NCI-H510A treated with DMSO at 0.1 percent for 48 hours (cell line): Measurements from ENCODE around the gene NOX4.
"Not testable (repeated sequence)": the region's sequence is repeated elsewhere in the genome, so short reads cannot be mapped to it uniquely, and the experiment has no call there.

Experiments used
- DNase-seq: peaks from one replicate; lab custom pipeline; 2025; lab: John Stamatoyannopoulos, UW

Gene NOX4

DNA sequence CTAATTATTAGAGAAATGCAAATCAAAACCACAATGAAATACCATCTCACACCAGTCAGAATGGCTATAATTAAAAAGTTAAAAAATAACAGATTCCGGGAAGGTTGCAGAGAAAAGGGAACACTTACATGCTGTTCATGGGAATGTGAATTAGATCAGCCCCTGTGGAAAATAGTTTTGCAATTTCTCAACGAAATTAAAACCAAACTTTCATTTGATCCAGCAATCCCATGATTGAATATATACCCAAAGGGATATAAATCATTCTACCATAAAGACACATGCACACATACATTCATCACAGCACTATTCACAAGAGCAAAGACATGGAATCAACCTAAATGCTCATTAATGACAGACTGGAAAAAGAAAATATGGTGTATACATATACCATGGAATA lies 32.5 kb downstream of the NOX4 start:
- DNase-seq = no peak

DNA sequence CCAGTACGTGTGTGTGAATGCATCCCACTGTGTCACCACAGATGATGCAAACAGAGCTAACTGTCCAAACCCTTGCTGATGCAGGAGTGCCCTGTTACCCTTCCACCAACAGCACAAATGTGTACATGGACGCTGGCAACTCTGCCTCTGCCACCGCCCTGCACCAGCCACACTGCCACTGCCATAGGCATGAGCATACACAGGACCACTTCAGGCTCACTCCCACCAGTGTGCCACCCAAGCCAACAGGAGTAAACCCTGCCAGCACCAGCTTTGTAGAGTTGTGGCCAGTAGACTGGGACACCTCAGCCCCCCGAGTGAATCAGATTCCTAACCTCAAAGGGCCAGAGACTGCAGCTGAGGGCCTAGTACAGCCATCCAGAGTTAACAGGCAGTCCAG lies 34.0 kb downstream of the NOX4 start:
- DNase-seq = no peak

DNA sequence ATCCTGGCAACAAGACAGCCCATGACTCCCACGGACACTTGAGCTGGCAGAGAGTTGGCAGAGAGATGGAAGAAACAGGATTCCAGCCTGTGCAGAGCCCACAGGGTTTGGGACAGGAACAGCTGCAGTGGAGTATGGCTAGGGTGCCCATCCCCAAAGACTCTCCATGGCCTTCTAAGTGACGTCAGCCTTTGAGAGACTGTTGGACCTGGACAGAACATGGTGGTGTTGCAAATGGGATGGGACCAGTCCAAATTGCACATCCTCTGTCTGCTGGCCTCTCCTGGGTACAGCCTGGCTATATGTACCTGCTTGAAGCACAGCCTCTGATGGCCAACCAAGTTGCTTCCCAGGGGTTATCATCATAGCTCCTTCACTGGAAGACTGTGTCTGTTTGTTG lies 34.5 kb downstream of the NOX4 start:
- no peak for DNase-seq

DNA sequence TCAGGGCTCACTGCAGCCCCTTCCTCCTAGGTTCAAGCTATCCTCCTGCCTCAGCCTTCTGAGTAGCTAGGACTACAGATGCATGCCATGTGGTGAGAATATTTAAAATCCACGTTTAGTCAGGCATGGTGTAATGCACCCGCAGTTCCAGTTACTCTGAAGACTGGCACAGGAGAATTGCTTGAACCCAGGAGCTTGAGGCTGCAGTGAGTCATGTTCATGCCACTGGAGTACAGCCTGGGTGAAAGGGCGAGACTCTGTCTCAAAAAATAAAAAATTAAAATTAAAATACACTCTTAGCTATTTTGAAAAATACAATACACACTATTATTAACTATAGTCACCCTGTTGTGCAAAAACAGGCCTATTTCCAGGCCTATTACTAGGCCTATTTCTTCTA lies 38.4 kb downstream of the NOX4 start:
- DNase-seq = no peak

DNA sequence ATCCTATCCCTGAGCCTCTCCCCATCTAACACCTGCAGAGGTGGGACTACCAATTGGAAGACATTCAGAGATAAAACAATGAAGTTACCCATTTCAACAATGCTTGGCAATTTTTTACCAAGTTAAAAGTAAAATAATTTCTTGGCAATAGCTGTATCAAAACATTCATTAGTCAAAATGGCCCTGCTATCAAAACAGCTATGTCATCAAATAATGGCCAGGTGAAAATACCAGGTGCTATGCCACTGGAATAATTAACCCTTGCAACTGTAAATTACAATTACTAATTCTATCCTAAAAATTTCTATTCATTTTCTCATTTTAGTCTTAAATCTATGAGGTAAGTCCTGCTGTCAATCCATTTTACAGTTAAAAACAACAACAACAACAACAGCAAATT lies 43.3 kb downstream of the NOX4 start:
- DNase-seq = no peak

DNA sequence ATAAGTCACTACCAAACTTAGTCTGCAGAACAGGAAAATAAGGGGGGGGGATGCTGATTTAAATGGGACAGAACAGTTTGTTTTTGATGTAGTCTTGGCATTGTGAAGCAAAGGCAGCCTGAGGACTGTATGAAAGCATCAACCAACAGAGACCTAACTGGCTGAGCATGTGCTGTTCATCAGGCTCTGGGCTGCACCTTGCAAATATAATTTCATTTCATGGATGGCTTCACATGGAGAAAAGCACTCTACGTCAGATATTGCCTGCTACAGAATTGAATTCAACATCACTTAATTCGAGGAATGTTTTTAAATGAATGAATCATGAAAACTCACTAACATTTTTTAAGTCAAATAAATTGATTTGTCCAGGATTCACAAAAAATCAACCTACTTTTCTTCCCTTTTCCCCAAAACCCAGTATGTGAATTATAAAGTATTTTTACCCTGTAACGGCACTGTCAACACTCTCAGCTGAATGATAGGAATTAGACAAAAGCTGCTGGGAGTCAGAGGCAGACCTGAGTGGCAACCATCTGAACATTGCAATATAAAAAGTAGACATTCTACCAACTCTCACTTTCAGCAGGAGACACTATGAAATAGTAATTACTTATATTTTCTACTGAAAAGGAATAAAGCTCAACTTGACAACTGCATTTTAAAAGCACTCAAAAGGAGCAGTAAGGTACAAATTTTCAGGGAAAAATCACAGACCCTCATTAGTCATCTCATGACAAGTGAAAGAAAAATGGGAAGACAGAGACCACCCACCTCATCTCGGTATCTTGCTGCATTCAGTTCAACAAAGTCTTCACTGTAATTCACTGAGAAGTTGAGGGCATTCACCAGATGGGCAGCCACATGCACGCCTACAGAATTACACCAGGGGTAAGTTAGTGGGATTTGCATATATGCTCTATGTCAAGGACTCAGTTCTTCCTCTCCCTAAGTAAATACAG lies 47.5 kb downstream of the NOX4 start:
- DNase-seq = no peak

DNA sequence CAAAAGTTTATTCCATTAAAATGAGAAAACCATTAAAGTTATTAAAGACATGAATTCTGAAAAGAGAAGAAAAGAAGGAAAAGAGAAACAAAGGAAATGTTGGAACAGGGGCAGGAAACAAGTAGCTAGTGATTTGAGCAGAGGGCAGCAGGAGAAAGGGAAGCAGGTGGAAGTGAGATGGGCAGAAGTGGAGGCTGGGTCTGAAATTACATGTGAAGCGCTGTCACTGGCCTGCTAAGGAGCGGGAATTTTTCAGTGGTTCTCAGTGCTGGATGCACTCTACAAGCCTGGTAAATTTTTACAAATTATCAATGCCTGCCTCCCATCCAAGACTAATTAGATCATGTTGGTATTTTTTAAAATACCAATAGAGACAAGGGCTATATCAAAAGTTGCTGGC lies 48.4 kb downstream of the NOX4 start:
- no peak for DNase-seq

DNA sequence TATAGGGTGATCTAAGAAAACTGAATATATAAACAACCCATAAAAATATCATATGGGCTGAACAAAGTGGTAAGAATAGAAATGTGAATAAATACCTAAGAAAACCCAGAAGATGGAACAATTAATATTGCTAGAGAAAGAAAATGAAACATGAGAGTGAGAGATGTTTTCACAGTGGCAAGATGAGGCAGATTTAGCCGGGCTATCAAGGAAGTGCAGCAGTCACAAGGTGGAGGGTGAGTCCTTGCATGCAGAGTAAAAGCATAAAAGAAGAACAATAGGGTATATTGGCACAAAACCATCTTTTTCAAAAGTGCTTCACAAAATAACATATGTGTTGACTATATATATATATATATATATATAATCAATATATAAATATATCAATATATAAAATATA lies 49.6 kb downstream of the NOX4 start:
- no peak for DNase-seq

DNA sequence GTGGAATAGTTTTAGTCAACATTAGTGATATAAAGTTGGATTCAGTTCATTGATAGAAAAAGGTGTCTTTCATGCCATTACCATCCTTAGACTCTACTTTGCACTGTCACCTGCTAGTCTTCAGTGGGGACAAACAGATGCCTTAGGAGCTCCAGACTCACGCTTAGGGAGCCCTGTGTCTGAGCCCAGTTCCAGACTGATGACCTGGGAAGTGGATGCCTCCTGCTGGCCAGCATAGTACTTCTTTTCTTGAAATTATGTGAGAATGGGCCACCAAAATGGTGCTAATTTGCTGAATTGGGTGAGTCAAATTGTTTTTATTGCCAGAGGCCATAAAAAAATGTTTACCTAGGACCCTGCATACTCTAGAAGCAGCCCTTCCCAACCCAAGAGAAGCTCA lies 53.9 kb downstream of the NOX4 start:
- DNase-seq = no peak

DNA sequence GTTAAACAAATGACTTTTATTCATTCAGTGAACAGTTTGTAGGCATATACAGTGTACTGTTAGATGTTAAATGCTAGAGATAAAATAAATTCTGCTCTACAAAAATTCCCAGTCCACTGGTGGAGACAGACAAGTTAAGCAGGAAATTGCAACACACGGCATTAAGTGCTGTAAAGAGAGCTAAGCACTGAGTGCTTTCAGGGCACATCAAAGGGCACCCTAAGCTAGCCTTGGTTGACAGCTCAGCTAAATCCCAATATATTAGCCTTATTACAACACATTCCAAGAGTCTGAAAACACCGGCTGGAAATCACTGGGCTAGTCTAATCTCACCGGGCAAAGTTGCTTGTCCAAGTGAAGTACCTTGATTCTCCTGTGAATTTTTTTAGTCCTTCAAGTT lies 55.1 kb downstream of the NOX4 start:
- DNase-seq = peak; percentile 41

DNA sequence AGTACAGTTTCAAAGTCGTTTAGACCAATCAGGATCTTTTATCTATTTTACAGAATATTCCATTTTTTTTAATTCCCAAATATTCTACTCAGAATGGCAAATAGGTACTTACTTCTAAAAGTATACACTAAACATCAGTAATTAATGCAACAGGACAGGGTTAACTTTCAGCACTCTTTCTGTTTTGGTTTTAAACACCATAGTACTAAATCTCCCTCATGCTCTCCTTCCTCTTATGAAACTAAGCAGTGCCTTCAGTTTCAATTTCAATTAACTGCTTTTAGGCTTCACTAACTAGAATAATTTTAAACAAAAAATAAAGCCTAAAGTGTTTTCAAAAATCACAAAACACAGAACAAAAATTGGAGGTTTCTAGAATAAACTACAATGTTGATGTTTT lies 57.9 kb downstream of the NOX4 start:
- no peak for DNase-seq

DNA sequence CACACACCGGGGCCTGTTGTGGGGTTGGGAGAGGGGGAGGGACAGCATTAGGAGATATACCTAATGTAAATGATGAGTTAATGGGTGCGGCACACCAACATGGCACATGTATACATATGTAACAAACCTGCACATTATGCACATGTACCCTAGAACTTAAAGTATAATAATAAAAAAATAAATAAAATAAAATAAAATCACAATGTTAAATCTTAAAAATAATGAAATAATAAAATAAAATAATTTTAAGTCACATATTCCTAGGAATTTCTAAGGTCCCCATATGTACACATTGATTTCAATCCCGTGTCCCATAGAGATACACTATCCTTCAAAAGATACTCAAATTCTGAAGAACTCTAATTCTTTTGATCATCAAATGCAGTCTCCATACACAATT lies 59.0 kb downstream of the NOX4 start:
- not testable (repeated sequence) for DNase-seq

DNA sequence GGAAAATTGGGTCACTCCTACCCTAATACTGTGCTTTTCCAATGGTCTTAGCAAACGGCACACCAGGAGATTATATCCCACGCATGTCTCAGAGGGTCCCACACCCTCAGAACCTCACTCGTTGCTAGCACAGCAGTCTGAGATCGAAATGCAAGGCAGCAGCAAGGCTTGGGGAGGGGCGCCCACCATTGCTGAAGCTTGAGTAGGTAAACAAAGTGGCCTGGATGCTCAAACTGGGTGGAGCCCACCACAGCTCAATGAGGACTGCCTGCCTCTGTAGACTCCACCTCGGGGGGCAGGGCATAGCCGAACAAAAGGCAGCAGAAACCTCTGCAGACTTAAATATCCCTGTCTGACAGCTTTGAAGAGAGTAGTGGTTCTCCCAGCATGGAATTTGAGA lies 64.7 kb downstream of the NOX4 start:
- not testable (repeated sequence) for DNase-seq

DNA sequence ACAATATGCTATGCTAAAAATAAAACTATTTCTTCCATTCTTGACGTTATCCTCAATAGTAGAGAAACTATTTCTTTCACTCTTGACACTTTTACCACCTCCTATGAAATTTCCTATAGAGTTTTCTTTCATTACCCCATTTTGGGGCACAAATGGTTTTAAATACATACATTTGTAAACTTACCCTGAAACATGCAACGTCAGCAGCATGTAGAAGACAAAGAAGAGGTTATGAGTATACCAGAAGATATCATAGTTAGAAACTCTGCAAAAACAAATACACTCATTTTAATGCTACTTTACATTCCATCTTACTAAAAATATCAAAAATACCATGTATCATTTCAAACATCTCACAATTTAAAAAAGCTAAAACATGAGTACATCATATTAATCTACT lies 69.5 kb downstream of the NOX4 start:
- no peak for DNase-seq

DNA sequence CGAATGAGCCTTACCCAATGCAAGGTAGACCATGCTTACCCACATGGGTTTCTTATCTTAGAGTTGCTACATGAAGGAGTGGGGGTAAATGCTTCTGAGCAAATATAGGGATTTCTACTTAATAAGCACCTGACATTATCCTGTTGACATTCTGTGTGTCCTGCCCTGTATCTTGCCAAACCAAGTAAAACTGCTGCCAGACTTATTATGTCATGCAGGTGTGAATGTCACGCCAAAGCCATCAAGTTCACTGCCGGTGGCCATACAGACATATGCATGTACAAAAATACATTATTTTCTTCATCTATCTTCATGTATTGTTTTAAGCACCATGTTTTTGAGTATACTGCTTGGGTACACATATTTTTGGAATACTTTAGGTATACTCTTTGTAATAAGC lies 70.2 kb downstream of the NOX4 start:
- no peak for DNase-seq

DNA sequence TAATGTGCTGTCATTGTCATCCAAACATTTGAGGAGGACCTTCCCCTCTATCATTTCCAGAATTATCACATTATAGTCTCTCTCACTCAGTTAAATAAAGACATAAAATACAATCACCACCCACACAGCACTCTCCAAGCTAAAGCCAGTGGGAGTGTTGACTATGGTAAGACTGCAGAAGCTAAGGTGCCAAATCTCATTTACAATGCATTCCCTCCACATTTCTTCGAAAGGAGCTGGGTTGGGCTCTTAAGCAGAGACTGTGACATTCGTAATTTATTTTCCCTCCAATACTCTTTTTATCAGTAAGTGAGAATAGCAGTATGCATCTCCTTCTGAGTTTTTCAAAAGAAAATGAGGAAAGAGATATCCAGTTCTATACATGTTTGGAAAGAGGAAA lies 74.2 kb downstream of the NOX4 start:
- DNase-seq = no peak

DNA sequence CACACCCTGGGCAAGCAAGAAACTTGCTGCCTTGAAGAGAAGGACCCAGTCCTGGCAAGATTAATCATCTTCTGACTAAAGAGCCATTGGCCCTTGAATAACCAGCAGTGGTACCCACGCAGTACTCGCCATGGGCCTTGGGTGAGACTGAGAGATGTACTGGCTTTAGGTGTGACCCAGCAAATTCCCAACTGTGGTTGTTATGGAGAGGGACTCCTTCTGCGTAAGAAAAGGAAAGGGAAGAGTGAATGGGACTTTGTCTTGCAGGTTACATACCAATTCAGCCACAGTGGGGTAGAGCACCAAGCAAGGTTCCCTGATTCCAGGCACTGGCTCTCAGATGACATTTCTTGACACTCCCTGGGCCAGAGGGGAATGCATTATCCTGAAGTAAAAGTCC lies 80.1 kb downstream of the NOX4 start:
- DNase-seq = not testable (repeated sequence)

DNA sequence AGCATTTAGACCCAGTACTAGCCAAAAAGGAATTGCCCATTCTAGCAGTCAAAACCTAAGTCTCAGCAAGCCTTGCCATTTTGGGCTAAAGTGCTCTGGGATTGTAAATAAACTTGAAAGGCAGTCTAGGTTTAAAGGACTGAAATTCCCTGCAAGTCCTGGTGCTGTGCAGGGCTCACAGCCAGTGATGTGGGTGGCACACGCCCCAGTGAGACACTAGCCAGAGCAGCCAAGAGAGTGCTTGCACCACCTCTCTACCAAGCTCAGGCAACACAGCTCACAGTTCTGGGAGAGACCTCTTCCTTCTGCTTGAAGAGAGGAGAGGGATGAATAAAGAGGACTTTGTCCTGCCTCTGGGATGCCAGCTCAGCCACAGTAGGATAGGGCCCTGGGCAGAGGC lies 80.5 kb downstream of the NOX4 start:
- not testable (repeated sequence) for DNase-seq

DNA sequence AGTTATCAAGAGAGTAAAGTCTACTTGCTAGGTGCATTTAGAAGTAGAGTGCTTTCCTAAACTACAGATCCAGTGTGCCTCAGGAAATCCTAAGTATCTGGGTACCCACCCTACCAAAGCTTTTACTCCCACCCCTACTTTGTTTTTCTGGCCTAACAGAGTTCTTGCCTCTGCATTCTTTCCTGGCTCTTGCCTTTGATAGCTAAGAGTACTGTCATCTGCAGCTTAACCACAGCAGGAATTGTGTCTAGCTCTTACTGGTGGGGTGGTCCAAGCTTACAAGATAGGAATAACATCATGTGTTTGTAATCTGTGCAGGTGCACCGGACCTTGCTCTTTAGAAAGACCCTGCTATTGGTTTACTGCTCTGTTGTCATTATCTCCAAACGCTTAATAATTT lies 82.7 kb downstream of the NOX4 start:
- DNase-seq = not testable (repeated sequence)

DNA sequence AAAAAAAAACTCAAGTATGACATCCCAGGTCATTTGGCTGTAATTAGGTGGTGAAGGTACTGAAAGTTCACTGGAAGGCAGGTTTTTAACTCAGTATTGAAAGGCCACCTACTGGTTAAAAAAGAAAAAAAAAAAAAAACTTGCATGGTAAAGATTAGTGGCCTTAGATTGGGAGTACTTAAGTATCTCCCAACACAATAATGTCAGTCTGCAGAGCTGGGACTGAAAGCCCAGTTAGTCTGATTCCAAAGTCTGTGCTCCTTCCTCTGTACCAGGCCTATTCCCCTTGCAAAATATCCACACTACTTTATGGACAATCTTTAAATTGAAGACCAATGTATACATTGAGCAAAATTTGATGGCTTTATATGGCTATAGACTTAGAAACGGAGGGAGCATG lies 85.5 kb downstream of the NOX4 start:
- peak; percentile 4 for DNase-seq

DNA sequence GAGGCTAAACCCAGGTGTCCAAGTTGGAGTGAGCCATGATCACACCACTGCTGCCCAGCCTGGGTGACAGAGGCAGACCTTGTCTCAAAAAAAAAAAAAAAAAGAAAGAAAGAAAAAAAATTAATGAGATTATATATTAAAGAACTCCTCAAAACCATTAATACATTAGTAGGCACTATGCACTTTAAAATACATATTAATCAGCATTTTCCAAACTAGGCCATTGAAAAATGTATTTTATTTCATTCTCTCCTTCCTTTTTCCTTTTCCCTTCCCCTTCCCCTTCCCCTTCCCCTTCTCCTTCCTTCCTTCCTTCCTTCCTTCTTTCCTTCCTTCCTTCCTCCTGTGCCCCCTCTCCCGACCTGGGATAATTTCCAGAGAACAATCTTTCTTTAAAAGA lies 99.5 kb downstream of the NOX4 start:
- DNase-seq = not testable (repeated sequence)

DNA sequence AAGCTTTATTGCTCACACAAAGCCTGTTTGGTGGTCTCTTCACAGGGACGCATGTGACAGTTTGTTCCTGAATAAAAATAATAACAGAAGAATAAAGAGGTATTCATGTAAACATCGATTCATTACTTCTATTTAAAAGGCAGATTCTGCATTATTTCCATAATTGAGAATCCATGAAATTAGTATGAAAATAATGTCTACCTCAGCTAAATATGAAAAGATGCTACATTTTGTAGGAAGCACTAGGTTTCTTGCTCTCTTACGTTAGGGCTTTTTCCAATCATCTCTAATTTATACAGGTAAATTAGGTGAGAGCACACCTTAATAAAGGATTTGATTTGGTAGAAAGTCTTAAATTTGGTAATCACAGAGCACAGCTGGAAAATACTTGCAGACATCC lies 103.7 kb downstream of the NOX4 start:
- not testable (repeated sequence) for DNase-seq

DNA sequence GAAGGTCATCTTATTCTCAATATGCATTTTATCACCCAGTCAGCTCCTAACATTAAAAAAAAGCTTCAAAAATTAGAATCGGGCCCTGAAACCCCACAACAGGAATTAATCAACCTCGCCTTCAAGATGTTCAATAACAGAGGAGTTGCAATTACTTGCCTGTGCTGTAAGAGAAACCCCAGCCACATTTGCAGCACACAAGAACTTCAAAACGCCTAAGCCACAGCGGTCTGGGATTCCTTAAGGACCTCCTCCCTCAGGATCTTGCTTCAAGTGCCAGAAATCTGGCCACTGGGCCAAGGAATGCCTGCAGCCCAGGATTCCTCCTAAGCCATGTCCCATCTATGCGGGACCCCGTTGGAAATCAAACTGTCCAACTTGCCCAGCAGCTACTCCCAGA lies 108.2 kb downstream of the NOX4 start:
- not testable (repeated sequence) for DNase-seq

DNA sequence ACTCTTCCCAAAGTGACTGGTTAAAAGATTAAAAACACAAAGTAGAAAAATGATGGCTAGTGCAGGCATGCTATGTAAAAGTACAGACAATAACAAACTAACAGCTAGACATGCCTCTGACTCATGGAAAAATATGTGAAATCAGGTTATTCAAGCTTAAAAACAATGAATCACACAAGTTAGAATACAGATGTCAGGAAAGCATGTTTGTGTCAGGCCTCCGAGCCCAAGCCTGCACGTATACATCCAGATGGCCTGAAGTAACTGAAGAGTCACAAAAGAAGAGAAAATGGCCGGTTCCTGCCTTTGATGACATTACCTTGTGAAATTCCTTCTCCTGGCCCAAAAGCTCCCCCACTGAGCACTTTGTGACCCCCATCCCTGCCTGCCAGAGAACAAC lies 110.1 kb downstream of the NOX4 start:
- DNase-seq = no peak
